ENCODE results near the gene MMP12.

The MMP12 gene

DNA sequence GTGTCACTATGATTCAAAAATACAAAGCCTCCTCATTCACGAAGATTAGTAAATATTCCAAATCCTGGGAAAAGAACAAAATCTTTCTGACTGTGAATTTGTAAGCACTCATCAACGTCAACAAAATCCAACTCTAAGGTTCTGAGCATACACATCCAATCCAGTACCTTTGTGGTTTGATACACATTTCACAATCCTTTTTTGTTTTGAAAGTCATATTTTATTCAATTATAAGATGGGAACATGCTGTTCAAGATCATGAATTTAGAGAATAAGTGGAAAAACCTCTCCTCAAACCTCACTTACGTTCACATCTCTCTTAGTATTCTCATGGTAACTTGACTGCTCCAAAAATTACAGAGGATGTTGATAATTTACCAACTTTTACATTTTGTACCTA lies 21.7 kb downstream of the MMP12 start:
- Histone ChIP-seq H3K4me3 (ENCODE audit: low read length in 2 of 2) (no peak overlapping the region), H3K9me3 (ENCODE audit: control insufficient read depth in 2 of 2, low read length in 2 of 2) (no peaks in the 10 kb centered on the region), H3K36me3 (ENCODE audit: control insufficient read depth in 2 of 2, insufficient read depth in 2 of 2, low read length in 2 of 2) (no peaks in the 10 kb centered on the region), H3K9ac (ENCODE audit: low read depth in 1 of 2, low read length in 2 of 2) (no peak overlapping the region), H3K27me3 (ENCODE audit: control insufficient read depth in 2 of 2, insufficient read depth in 2 of 2, low read length in 2 of 2) (no peaks in the 10 kb centered on the region), H3K4me1 (ENCODE audit: control insufficient read depth in 2 of 2, insufficient read depth in 2 of 2, low read length in 2 of 2) (peaks cover 4 to 7% of the 10 kb centered on the region in 2 donors), H3K27ac (ENCODE audit: low read depth in 2 of 2, low read length in 2 of 2) (no peak overlapping the region)

DNA sequence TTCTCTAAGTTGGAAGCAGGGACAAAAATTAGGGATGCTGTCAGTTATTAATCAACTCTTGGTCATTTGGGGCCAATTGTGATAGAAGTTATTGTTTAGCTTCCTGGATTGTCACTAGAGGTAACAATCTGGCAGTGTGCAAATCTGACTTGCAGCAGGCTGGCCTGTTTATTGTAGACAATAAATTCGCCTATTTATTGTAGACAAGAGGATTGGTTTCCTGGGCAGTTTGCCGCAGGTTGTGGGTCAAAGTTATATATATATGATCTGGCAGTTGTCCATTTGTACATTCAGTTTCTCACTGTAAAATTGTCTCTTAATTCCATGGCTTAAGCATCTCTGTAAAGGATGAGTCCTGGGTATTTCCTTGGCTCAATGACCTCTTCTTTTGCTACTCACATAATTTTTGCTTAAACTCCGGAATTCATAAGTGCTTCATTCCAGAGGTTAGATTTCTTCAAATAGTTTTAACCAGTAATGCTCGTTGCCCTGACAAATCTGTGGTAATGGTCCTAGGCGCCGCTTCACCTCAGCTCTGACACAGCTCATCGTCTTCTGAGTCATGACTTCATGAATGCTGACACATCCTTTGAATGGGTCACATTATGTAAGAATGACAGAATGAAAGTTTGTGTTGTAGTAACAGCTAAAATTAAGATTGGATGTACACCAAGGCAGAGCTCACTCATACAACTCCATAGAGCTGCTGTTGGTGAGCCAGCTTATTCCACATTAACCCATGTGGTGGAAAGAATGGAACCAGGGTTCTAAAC lies 23.6 kb downstream of the MMP12 start:
- Histone ChIP-seq H3K4me3 (ENCODE audit: low read length in 2 of 2) (no peak overlapping the region), H3K9me3 (ENCODE audit: control insufficient read depth in 2 of 2, low read length in 2 of 2) (no peaks in the 10 kb centered on the region), H3K9ac (ENCODE audit: low read depth in 1 of 2, low read length in 2 of 2) (no peak overlapping the region), H3K27ac (ENCODE audit: low read depth in 2 of 2, low read length in 2 of 2) (no peak overlapping the region), H3K27me3 (ENCODE audit: control insufficient read depth in 2 of 2, insufficient read depth in 2 of 2, low read length in 2 of 2) (no peaks in the 10 kb centered on the region), H3K4me1 (ENCODE audit: control insufficient read depth in 2 of 2, insufficient read depth in 2 of 2, low read length in 2 of 2) (peaks cover 4 to 7% of the 10 kb centered on the region in 2 donors), H3K36me3 (ENCODE audit: control insufficient read depth in 2 of 2, insufficient read depth in 2 of 2, low read length in 2 of 2) (no peaks in the 10 kb centered on the region)

DNA sequence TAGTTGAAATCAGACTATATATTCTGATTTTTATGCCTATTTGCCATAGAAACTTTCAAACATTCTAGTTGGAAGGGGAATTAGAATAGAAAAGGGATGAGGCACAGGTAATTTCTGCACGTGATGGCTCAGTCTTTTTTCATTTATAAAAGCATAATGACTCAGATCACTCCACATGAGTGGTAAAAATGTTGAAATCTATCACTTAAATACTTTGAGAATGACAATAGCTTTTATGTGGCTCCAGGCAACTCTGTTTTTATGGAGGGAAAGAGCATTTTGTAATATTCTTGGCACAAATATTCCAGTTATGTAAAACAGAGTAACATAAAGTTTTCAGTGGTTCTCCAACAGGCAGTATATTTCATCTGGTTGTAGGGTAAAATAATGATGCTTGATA lies 25.5 kb downstream of the MMP12 start:
- H3K27me3 ChIP-seq (ENCODE audit: control insufficient read depth in 2 of 2, insufficient read depth in 2 of 2, low read length in 2 of 2): no peaks in the 10 kb centered on the region
- peaks cover 4 to 7% of the 10 kb centered on the region in 2 donors for H3K4me1 ChIP-seq (ENCODE audit: control insufficient read depth in 2 of 2, insufficient read depth in 2 of 2, low read length in 2 of 2)
- H3K9ac ChIP-seq (ENCODE audit: low read depth in 1 of 2, low read length in 2 of 2): no peak overlapping the region
- H3K27ac ChIP-seq (ENCODE audit: low read depth in 2 of 2, low read length in 2 of 2): no peak overlapping the region
- H3K36me3 ChIP-seq (ENCODE audit: control insufficient read depth in 2 of 2, insufficient read depth in 2 of 2, low read length in 2 of 2): no peaks in the 10 kb centered on the region
- H3K9me3 ChIP-seq (ENCODE audit: control insufficient read depth in 2 of 2, low read length in 2 of 2): no peaks in the 10 kb centered on the region
- H3K4me3 ChIP-seq (ENCODE audit: low read length in 2 of 2): no peak overlapping the region

GRCh38 chr11:102846292-102846691 lies 28.5 kb downstream of the MMP12 start:
- Histone ChIP-seq H3K27ac (ENCODE audit: low read depth in 2 of 2, low read length in 2 of 2) (no peak overlapping the region), H3K9me3 (ENCODE audit: control insufficient read depth in 2 of 2, low read length in 2 of 2) (no peaks in the 10 kb centered on the region), H3K27me3 (ENCODE audit: control insufficient read depth in 2 of 2, insufficient read depth in 2 of 2, low read length in 2 of 2) (no peaks in the 10 kb centered on the region), H3K4me3 (ENCODE audit: low read length in 2 of 2) (no peak overlapping the region), H3K9ac (ENCODE audit: low read depth in 1 of 2, low read length in 2 of 2) (no peak overlapping the region), H3K36me3 (ENCODE audit: control insufficient read depth in 2 of 2, insufficient read depth in 2 of 2, low read length in 2 of 2) (no peaks in the 10 kb centered on the region), H3K4me1 (ENCODE audit: control insufficient read depth in 2 of 2, insufficient read depth in 2 of 2, low read length in 2 of 2) (peaks cover 3 to 4% of the 10 kb centered on the region in 2 donors)

GRCh38 chr11:102843489-102843888 lies 31.3 kb downstream of the MMP12 start, which contains the start of gene MMP3:
Gene MMP3, minus strand, starts transcription at chr11:102843609. Its CDS starts 63 bp downstream, at chr11:102843546.
- Histone ChIP-seq H3K36me3 (ENCODE audit: control insufficient read depth in 2 of 2, insufficient read depth in 2 of 2, low read length in 2 of 2) (no peaks in the 10 kb centered on the region), H3K9ac (ENCODE audit: low read depth in 1 of 2, low read length in 2 of 2) (no peak within 1 kb of the TSS), H3K27me3 (ENCODE audit: control insufficient read depth in 2 of 2, insufficient read depth in 2 of 2, low read length in 2 of 2) (no peaks in the 10 kb centered on the region), H3K4me1 (ENCODE audit: control insufficient read depth in 2 of 2, insufficient read depth in 2 of 2, low read length in 2 of 2) (no peaks in the 10 kb centered on the region), H3K9me3 (ENCODE audit: control insufficient read depth in 2 of 2, low read length in 2 of 2) (no peaks in the 10 kb centered on the region), H3K27ac (ENCODE audit: low read depth in 2 of 2, low read length in 2 of 2) (no peak within 1 kb of the TSS), H3K4me3 (ENCODE audit: low read length in 2 of 2) (no peak within 1 kb of the TSS)

- no peak overlapping the region for H3K27ac ChIP-seq (ENCODE audit: low read depth in 2 of 2, low read length in 2 of 2)
- H3K27me3 ChIP-seq (ENCODE audit: control insufficient read depth in 2 of 2, insufficient read depth in 2 of 2, low read length in 2 of 2): no peaks in the 10 kb centered on the region
- no peak overlapping the region for H3K4me3 ChIP-seq (ENCODE audit: low read length in 2 of 2)
- H3K4me1 ChIP-seq (ENCODE audit: control insufficient read depth in 2 of 2, insufficient read depth in 2 of 2, low read length in 2 of 2): no peaks in the 10 kb centered on the region
- no peaks in the 10 kb centered on the region for H3K9me3 ChIP-seq (ENCODE audit: control insufficient read depth in 2 of 2, low read length in 2 of 2)
- no peaks in the 10 kb centered on the region for H3K36me3 ChIP-seq (ENCODE audit: control insufficient read depth in 2 of 2, insufficient read depth in 2 of 2, low read length in 2 of 2)
- H3K9ac ChIP-seq (ENCODE audit: low read depth in 1 of 2, low read length in 2 of 2): no peak overlapping the region
These were observed 31.9 kb downstream of the MMP12 start for GRCh38 chr11:102842930-102843329.

GRCh38 chr11:102840018-102840417 lies 34.8 kb downstream of the MMP12 start:
- Histone ChIP-seq H3K9me3 (ENCODE audit: control insufficient read depth in 2 of 2, low read length in 2 of 2) (no peaks in the 10 kb centered on the region), H3K36me3 (ENCODE audit: control insufficient read depth in 2 of 2, insufficient read depth in 2 of 2, low read length in 2 of 2) (no peaks in the 10 kb centered on the region), H3K4me1 (ENCODE audit: control insufficient read depth in 2 of 2, insufficient read depth in 2 of 2, low read length in 2 of 2) (no peaks in the 10 kb centered on the region), H3K4me3 (ENCODE audit: low read length in 2 of 2) (no peak overlapping the region), H3K27ac (ENCODE audit: low read depth in 2 of 2, low read length in 2 of 2) (no peak overlapping the region), H3K27me3 (ENCODE audit: control insufficient read depth in 2 of 2, insufficient read depth in 2 of 2, low read length in 2 of 2) (no peaks in the 10 kb centered on the region), H3K9ac (ENCODE audit: low read depth in 1 of 2, low read length in 2 of 2) (no peak overlapping the region)

- H3K4me3 ChIP-seq (ENCODE audit: low read length in 2 of 2): no peak overlapping the region
- H3K4me1 ChIP-seq (ENCODE audit: control insufficient read depth in 2 of 2, insufficient read depth in 2 of 2, low read length in 2 of 2): no peaks in the 10 kb centered on the region
- no peaks in the 10 kb centered on the region for H3K36me3 ChIP-seq (ENCODE audit: control insufficient read depth in 2 of 2, insufficient read depth in 2 of 2, low read length in 2 of 2)
- H3K27me3 ChIP-seq (ENCODE audit: control insufficient read depth in 2 of 2, insufficient read depth in 2 of 2, low read length in 2 of 2): no peaks in the 10 kb centered on the region
- H3K9me3 ChIP-seq (ENCODE audit: control insufficient read depth in 2 of 2, low read length in 2 of 2): no peaks in the 10 kb centered on the region
- H3K27ac ChIP-seq (ENCODE audit: low read depth in 2 of 2, low read length in 2 of 2): no peak overlapping the region
- H3K9ac ChIP-seq (ENCODE audit: low read depth in 1 of 2, low read length in 2 of 2): no peak overlapping the region
These were observed 37.1 kb downstream of the MMP12 start for GRCh38 chr11:102837646-102838045.

GRCh38 chr11:102837156-102837555 lies 37.6 kb downstream of the MMP12 start:
- H3K27ac ChIP-seq (ENCODE audit: low read depth in 2 of 2, low read length in 2 of 2): no peak overlapping the region
- no peaks in the 10 kb centered on the region for H3K9me3 ChIP-seq (ENCODE audit: control insufficient read depth in 2 of 2, low read length in 2 of 2)
- H3K27me3 ChIP-seq (ENCODE audit: control insufficient read depth in 2 of 2, insufficient read depth in 2 of 2, low read length in 2 of 2): no peaks in the 10 kb centered on the region
- no peak overlapping the region for H3K4me3 ChIP-seq (ENCODE audit: low read length in 2 of 2)
- H3K4me1 ChIP-seq (ENCODE audit: control insufficient read depth in 2 of 2, insufficient read depth in 2 of 2, low read length in 2 of 2): no peaks in the 10 kb centered on the region
- no peaks in the 10 kb centered on the region for H3K36me3 ChIP-seq (ENCODE audit: control insufficient read depth in 2 of 2, insufficient read depth in 2 of 2, low read length in 2 of 2)
- no peak overlapping the region for H3K9ac ChIP-seq (ENCODE audit: low read depth in 1 of 2, low read length in 2 of 2)

GRCh38 chr11:102836290-102836875 lies 38.4 kb downstream of the MMP12 start:
- Histone ChIP-seq H3K9me3 (ENCODE audit: control insufficient read depth in 2 of 2, low read length in 2 of 2) (no peaks in the 10 kb centered on the region), H3K27me3 (ENCODE audit: control insufficient read depth in 2 of 2, insufficient read depth in 2 of 2, low read length in 2 of 2) (no peaks in the 10 kb centered on the region), H3K4me1 (ENCODE audit: control insufficient read depth in 2 of 2, insufficient read depth in 2 of 2, low read length in 2 of 2) (no peaks in the 10 kb centered on the region), H3K27ac (ENCODE audit: low read depth in 2 of 2, low read length in 2 of 2) (no peak overlapping the region), H3K36me3 (ENCODE audit: control insufficient read depth in 2 of 2, insufficient read depth in 2 of 2, low read length in 2 of 2) (no peaks in the 10 kb centered on the region), H3K9ac (ENCODE audit: low read depth in 1 of 2, low read length in 2 of 2) (no peak overlapping the region), H3K4me3 (ENCODE audit: low read length in 2 of 2) (no peak overlapping the region)

Measured in mucosa of rectum (tissue), 2 donors.